GM23338 (cell line): ENCODE results near the gene OR1K1. TPM values are rescaled to one million over a fixed set of nuclear protein-coding genes. Genes with fewer than 3 reads are reported as not detected.
"Not testable (repeated sequence)": the region's sequence is repeated elsewhere in the genome, so short reads cannot be mapped to it uniquely, and the experiment has no call there.

Source experiments
- ATAC-seq: fragments of 200-7000 bp; cut with Tn5 transposase; 3 replicates; pipeline ENCODE4 v1.9.1; 2020
- DNase-seq: peaks from one replicate; pipeline ENCODE4 v3.0.0-alpha.2; 2015; ENCODE audit warnings: low spot score
- H2AFZ ChIP-seq: fragments of 200-600 bp; sonication (generic); 2 replicates; pipeline ENCODE4 v1.8.0; 2016; ENCODE audit warnings: antibody characterized with exemption, mild to moderate bottlenecking, moderate library complexity
- H3F3A ChIP-seq: fragments of 200-600 bp; sonication (generic); replicated peaks from 2 replicates; pipeline ENCODE4 v1.8.0; 2017; ENCODE audit warnings: antibody characterized with exemption, mixed run types, low read depth
- H3K27ac ChIP-seq: fragments of 200-600 bp; sonication (generic); 2 replicates; pipeline ENCODE4 v1.6.1; 2016; ENCODE audit warnings: low read depth
- H3K27me3 ChIP-seq: fragments of 200-600 bp; sonication (generic); 2 replicates; pipeline ENCODE4 v1.8.0; 2016; ENCODE audit warnings: mild to moderate bottlenecking, mixed run types, moderate library complexity; ENCODE audit not compliant: insufficient read depth
- H3K36me3 ChIP-seq: fragments of 200-600 bp; sonication (generic); 2 replicates; pipeline ENCODE4 v1.8.0; 2016; ENCODE audit warnings: mild to moderate bottlenecking; ENCODE audit not compliant: insufficient read depth
- H3K4me1 ChIP-seq: fragments of 200-600 bp; sonication (generic); 2 replicates; pipeline ENCODE4 v1.8.0; 2016; ENCODE audit warnings: mild to moderate bottlenecking, moderate library complexity; ENCODE audit not compliant: insufficient read depth
- H3K4me2 ChIP-seq: fragments of 200-600 bp; sonication (generic); 2 replicates; pipeline ENCODE4 v1.7.1; 2017; ENCODE audit warnings: mixed run types
- H3K4me3 ChIP-seq: fragments of 200-600 bp; sonication (generic); 2 replicates; pipeline ENCODE4 v1.6.1; 2016; ENCODE audit warnings: mixed run types
- H3K79me2 ChIP-seq: fragments of 200-600 bp; sonication (generic); replicated peaks from 2 replicates; pipeline ENCODE4 v1.8.0; 2017; ENCODE audit warnings: mild to moderate bottlenecking; ENCODE audit not compliant: insufficient read depth
- H3K9me2 ChIP-seq: fragments of 200-600 bp; sonication (generic); 2 replicates; pipeline ENCODE4 v1.8.0; 2017; ENCODE audit not compliant: insufficient read depth
- H4K20me1 ChIP-seq: fragments of 200-600 bp; sonication (generic); replicated peaks from 2 replicates; pipeline ENCODE4 v1.8.0; 2017; ENCODE audit warnings: mild to moderate bottlenecking; ENCODE audit not compliant: insufficient read depth
- H3K27ac Mint-ChIP-seq: 2 replicates; pipeline ENCODE4 v1.8.0; 2020; ENCODE audit warnings: inconsistent platforms, mild to moderate bottlenecking, moderate library complexity, mixed read lengths
- H3K27me3 Mint-ChIP-seq: 3 replicates; pipeline ENCODE4 v1.8.0; 2022; ENCODE audit warnings: low read depth, mild to moderate bottlenecking, moderate library complexity, mixed read lengths, inconsistent platforms; ENCODE audit not compliant: insufficient read depth, poor library complexity
- H3K36me3 Mint-ChIP-seq: 3 replicates; pipeline ENCODE4 v1.8.0; 2021; ENCODE audit warnings: low read depth, mild to moderate bottlenecking, inconsistent platforms, moderate library complexity, mixed read lengths
- H3K4me1 Mint-ChIP-seq: 3 replicates; pipeline ENCODE4 v1.8.0; 2020; ENCODE audit warnings: mild to moderate bottlenecking, inconsistent platforms, mixed read lengths
- H3K4me3 Mint-ChIP-seq: 3 replicates; pipeline ENCODE4 v1.8.0; 2021; ENCODE audit warnings: moderate library complexity, mild to moderate bottlenecking, inconsistent platforms, mixed read lengths
- H3K9me3 Mint-ChIP-seq: 3 replicates; pipeline ENCODE4 v1.8.0; 2020; ENCODE audit warnings: moderate library complexity, mild to moderate bottlenecking, inconsistent platforms, mixed read lengths
- CREB1 ChIP-seq: fragments of 250-450 bp; sonication (Bioruptor Pico); IDR thresholded peaks from 2 replicates; pipeline ENCODE4 v1.5.0; 2020; ENCODE audit warnings: low read depth, mild to moderate bottlenecking, moderate library complexity
- CTCF ChIP-seq, 2 experiments: fragments of 200-600 bp in 1 of 2; sonication (generic) in 1 of 2; conservative IDR thresholded peaks; 2 replicates each; pipeline versions ENCODE4 v1.5.1 to v1.6.1; 2016 to 2017; ENCODE audit warnings: antibody characterized with exemption in 2 of 2, low read depth in 2 of 2, mild to moderate bottlenecking in 2 of 2, moderate library complexity in 1 of 2
- REST ChIP-seq: IDR thresholded peaks from one replicate; pipeline ENCODE4 v1.6.1; 2018; ENCODE audit warnings: antibody characterized with exemption; ENCODE audit not compliant: unreplicated experiment
- STAT1 ChIP-seq: IDR thresholded peaks from one replicate; pipeline ENCODE4 v1.6.1; 2016; ENCODE audit warnings: antibody characterized with exemption; ENCODE audit not compliant: unreplicated experiment
- polyA plus RNA-seq: library from polyadenylated mRNA; unstranded; fragments of >200 nt; fragmentation: Nextera tagmentation; extraction: Ambion mirVana; gene quantifications from 2 replicates; pipeline ENCODE4 v1.2.1, GENCODE V29; 2016
- total RNA-seq: library from RNA; depleted of rRNA; stranded (reverse); fragments of >200 nt; shearing (Covaris generic); gene quantifications from 2 replicates; pipeline ENCODE4 v1.2.3, GENCODE V29; 2014

Gene OR1K1
- total and polyA plus RNA-seq, 2 experiments from 2014 or later = not detected

- H3K4me1 Mint-ChIP-seq = peaks cover 10% of the 10 kb centered on the region; the same call in 2 of the 3 replicates
- TF ChIP-seq CTCF (conservative IDR thresholded peaks at IDR 0.05; ENCODE audit: low read depth in 2 of 2) (no peak), CREB1 (no peak), STAT1 (no peak)
- no peak overlapping the region for H3K4me3 Mint-ChIP-seq
- no peaks in the 10 kb centered on the region for H3K36me3 Mint-ChIP-seq
- Histone ChIP-seq H3K9me2 (no peaks in the 10 kb centered on the region), H3K79me2 (no peaks in the 10 kb centered on the region), H3K27me3 (no peaks in the 10 kb centered on the region), H4K20me1 (no peaks in the 10 kb centered on the region), H3K27ac (no peak overlapping the region), H3K4me3 (no peak overlapping the region), H2AFZ (no peak overlapping the region), H3K4me1 (no peaks in the 10 kb centered on the region), H3F3A (no peaks in the 10 kb centered on the region; the same call in 1 of the 2 replicates), H3K36me3 (no peaks in the 10 kb centered on the region), H3K4me2 (no peak overlapping the region)
- no peak overlapping the region for H3K27ac Mint-ChIP-seq
- H3K27me3 Mint-ChIP-seq = peaks cover 3% of the 10 kb centered on the region
- peaks cover 10% of the 10 kb centered on the region; the same call in 2 of the 3 replicates for H3K9me3 Mint-ChIP-seq
- ATAC-seq = no peak
- no peak for DNase-seq
Measured at GRCh38 chr9:122837266-122837850, 37.4 kb downstream of the OR1K1 start.

- H3K4me2 ChIP-seq, H3K36me3 ChIP-seq, H3K4me3 Mint-ChIP-seq, H2AFZ ChIP-seq, H3K27me3 Mint-ChIP-seq, H3K9me2 ChIP-seq, H3K4me1 Mint-ChIP-seq, DNase-seq, H3K36me3 Mint-ChIP-seq, H3K4me3 ChIP-seq, H4K20me1 ChIP-seq, H3K9me3 Mint-ChIP-seq, H3K27me3 ChIP-seq, H3K27ac Mint-ChIP-seq, ATAC-seq, H3K79me2 ChIP-seq, H3K4me1 ChIP-seq, H3K27ac ChIP-seq, H3F3A ChIP-seq: not testable (repeated sequence)
- peak in 1 of 2 experiments; percentile 38; a peak in 2 of 4 replicates for TF ChIP-seq CTCF (conservative IDR thresholded peaks at IDR 0.05; ENCODE audit: low read depth in 2 of 2)
Measured at GRCh38 chr9:122838441-122838840, 38.5 kb downstream of the OR1K1 start.

GRCh38 chr9:122841501-122841900 is 41.6 kb downstream of the OR1K1 start:
- Histone ChIP-seq H2AFZ (no peak overlapping the region), H3K79me2 (no peaks in the 10 kb centered on the region), H4K20me1 (no peaks in the 10 kb centered on the region), H3K27ac (no peak overlapping the region), H3K36me3 (no peaks in the 10 kb centered on the region; the same call in 1 of the 2 replicates), H3K4me3 (no peak overlapping the region), H3F3A (no peaks in the 10 kb centered on the region), H3K27me3 (no peaks in the 10 kb centered on the region), H3K4me1 (no peaks in the 10 kb centered on the region), H3K9me2 (no peaks in the 10 kb centered on the region), H3K4me2 (no peak overlapping the region)
- no peak for DNase-seq
- Mint-ChIP-seq H3K4me1 (no peaks in the 10 kb centered on the region), H3K9me3 (peaks cover 10% of the 10 kb centered on the region; the same call in 2 of the 3 replicates), H3K27me3 (peaks cover 5% of the 10 kb centered on the region), H3K36me3 (peaks cover 9% of the 10 kb centered on the region; the same call in 2 of the 3 replicates), H3K4me3 (no peak overlapping the region), H3K27ac (no peak overlapping the region)
- TF ChIP-seq REST = no peak
- ATAC-seq = no peak
